CD4-positive, alpha-beta memory T cell (primary cell): Measurements from ENCODE around the gene TNS1. TPM values are rescaled to one million over a fixed set of nuclear protein-coding genes. Genes with fewer than 3 reads are reported as not detected.
"Not testable (repeated sequence)": the region's sequence is repeated elsewhere in the genome, so short reads cannot be mapped to it uniquely, and the experiment has no call there.

Experiments
- CTCF ChIA-PET: fragments of 350-600 bp; sonication (Branson Sonifier 250); formaldehyde crosslinking; loops from one replicate; lab custom pipeline; 2021; ENCODE audit warnings: inconsistent platforms; ENCODE audit not compliant: partially characterized antibody; lab: Charles Lee
- POLR2A ChIA-PET: fragments of 350-600 bp; sonication (Branson Sonifier 250); formaldehyde crosslinking; loops from one replicate; lab custom pipeline; 2021; ENCODE audit not compliant: partially characterized antibody; lab: Charles Lee
- DNase-seq, 5 donors: peaks; one replicate each; pipeline versions ENCODE4 v3.0.0 to v3.0.0-alpha.2; 2020 to 2022; ENCODE audit warnings: mixed read lengths in 1 of 5
- H3K27ac ChIP-seq: one replicate; pipeline ENCODE4 v1.7.0; 2013; ENCODE audit warnings: low read depth, low read length
- H3K27me3 ChIP-seq: 2 replicates; pipeline ENCODE4 v1.7.0; 2013; ENCODE audit warnings: mild to moderate bottlenecking, low read length, moderate library complexity; ENCODE audit not compliant: insufficient read depth
- H3K36me3 ChIP-seq: 2 replicates; pipeline ENCODE4 v1.7.0; 2013; ENCODE audit warnings: mild to moderate bottlenecking, low read length, moderate library complexity; ENCODE audit not compliant: insufficient read depth
- H3K4me1 ChIP-seq: 2 replicates; pipeline ENCODE4 v1.7.0; 2013; ENCODE audit warnings: mild to moderate bottlenecking, low read length, moderate library complexity; ENCODE audit not compliant: insufficient read depth
- H3K4me3 ChIP-seq, 2 donors: one replicate each; pipeline ENCODE4 v1.7.0; 2013; ENCODE audit warnings: low read length in 2 of 2, mild to moderate bottlenecking in 1 of 2
- H3K9me3 ChIP-seq, 2 donors: one replicate each; pipeline ENCODE4 v1.7.0; 2013; ENCODE audit warnings: low read length in 2 of 2, control low read depth in 1 of 2; ENCODE audit not compliant: control insufficient read depth in 1 of 2
- H3K27ac Mint-ChIP-seq, 7 donors: one replicate each; pipeline ENCODE4 v1.8.0; 2020 to 2021; ENCODE audit warnings: mixed read lengths in 7 of 7, mild to moderate bottlenecking in 6 of 7, inconsistent platforms in 3 of 7, moderate library complexity in 3 of 7
- H3K27me3 Mint-ChIP-seq, 2 donors: one replicate each; pipeline ENCODE4 v1.8.0; 2020 to 2021; ENCODE audit warnings: mixed read lengths in 2 of 2
- H3K36me3 Mint-ChIP-seq, 2 donors: one replicate each; pipeline ENCODE4 v1.8.0; 2020 to 2021; ENCODE audit warnings: mixed read lengths in 2 of 2, inconsistent platforms in 1 of 2, mild to moderate bottlenecking in 1 of 2
- H3K4me1 Mint-ChIP-seq, 4 donors: one replicate each; pipeline ENCODE4 v1.8.0; 2020 to 2021; ENCODE audit warnings: mixed read lengths in 4 of 4, mild to moderate bottlenecking in 1 of 4
- H3K4me3 Mint-ChIP-seq, 8 donors: one replicate each; pipeline ENCODE4 v1.8.0; 2020 to 2021; ENCODE audit warnings: mixed read lengths in 8 of 8, mild to moderate bottlenecking in 7 of 8, moderate library complexity in 6 of 8, inconsistent platforms in 3 of 8
- H3K9me3 Mint-ChIP-seq, 8 donors: one replicate each; pipeline ENCODE4 v1.8.0; 2020 to 2021; ENCODE audit warnings: mixed read lengths in 8 of 8, mild to moderate bottlenecking in 5 of 8, inconsistent platforms in 3 of 8, moderate library complexity in 1 of 8
- intact Hi-C: fragments of 100-400 bp; cut with micrococcal nuclease; formaldehyde crosslinking; loops from one replicate; pipeline ENCODE4 v1.15.1; 2023
- polyA plus RNA-seq, 2 donors: library from polyadenylated mRNA; unstranded; fragments of 300-500 nt; fragmentation: Illumina TruSeq; gene quantifications; one replicate each; pipeline ENCODE4 v1.2.3, GENCODE V29; 2021
- total RNA-seq, 2 experiments: library from RNA; stranded (reverse); gene quantifications; one replicate each; pipeline ENCODE4 v1.2.3, GENCODE V29; 2021

TNS1 gene
- total and polyA plus RNA-seq, 4 experiments from 2014 or later: 0.78 to 1.2 TPM; not detected in 2

DNA sequence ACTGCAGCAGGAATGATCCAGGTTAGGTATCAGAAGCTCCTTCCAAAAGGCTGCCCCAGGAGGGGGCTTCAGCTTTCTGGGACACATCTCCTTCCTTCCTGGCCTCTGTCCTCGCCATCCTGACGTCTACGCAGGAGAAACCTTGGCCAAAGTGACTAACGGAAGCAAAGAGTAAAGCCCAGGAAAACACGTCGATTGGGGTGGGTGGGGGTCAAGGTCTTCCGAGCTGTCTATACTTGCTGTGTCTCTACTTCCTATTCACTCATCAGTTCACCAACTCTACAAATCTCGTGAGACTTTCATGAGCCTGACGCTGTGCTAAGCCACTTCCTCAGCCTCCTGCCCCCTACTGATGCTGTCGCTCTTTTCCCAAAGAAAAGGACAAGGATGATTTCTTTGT, 212.6 kb downstream of the TNS1 start:
- no peaks in the 10 kb centered on the region for H3K27me3 Mint-ChIP-seq
- peaks cover 0 to 3% (median 0%) of the 10 kb centered on the region in 8 donors for H3K9me3 Mint-ChIP-seq
- Histone ChIP-seq H3K27me3 (no peaks in the 10 kb centered on the region), H3K4me1 (peaks cover 10% of the 10 kb centered on the region), H3K36me3 (no peaks in the 10 kb centered on the region), H3K27ac (peak overlapping the region; percentile 44), H3K9me3 (no peaks in the 10 kb centered on the region), H3K4me3 (peak overlapping the region; percentile 37 to 60)
- peaks cover 0 to 2% of the 10 kb centered on the region in 2 donors for H3K36me3 Mint-ChIP-seq
- H3K4me3 Mint-ChIP-seq: peak overlapping the region; percentile 55 to 90 (median 82)
- POLR2A ChIA-PET: interaction anchor here (0.8 to 1.9 kb wide), 4 partner anchors 11 to 180 kb away, joined by 3 to 6 read pairs (median 4); no protein-coding TSS in a partner anchor
- DNase-seq: peak in 4 of 5 donors; percentile 10 to 48 (median 26)
- intact Hi-C loops: no loop called here
- peak overlapping the region; percentile 17 to 92 (median 79) for H3K27ac Mint-ChIP-seq
- peaks cover 7 to 29% (median 22%) of the 10 kb centered on the region in 4 donors for H3K4me1 Mint-ChIP-seq
- CTCF ChIA-PET: interaction anchor here (0.7 to 7.0 kb wide), 14 partner anchors 13 to 279 kb away, joined by 3 to 139 read pairs (median 5); partner anchors contain the start of gene RUFY4

DNA sequence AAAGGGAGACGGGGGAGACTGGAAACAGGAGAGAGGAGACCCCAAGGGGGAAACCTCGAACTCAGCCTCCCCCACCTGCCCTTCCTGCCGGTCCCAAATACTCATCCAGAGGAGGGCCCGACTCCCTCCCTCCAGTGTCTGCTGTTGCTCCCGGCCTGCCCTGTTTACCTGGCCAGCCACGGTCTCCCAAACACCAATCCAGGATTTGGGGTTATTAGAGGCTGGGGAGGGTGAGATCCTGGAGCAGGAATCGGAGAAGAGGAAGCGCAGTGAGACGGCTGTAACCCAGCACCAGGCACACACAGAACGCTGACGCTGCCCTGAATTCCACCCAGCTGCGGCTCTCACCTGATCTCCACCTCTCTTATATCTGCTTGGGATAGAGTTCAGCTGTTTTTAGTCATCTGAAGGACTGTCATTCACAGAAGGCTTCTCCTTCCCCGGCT, 213.0 kb downstream of the TNS1 start:
- H3K27ac ChIP-seq: peak overlapping the region; percentile 44
- H3K4me3 ChIP-seq: peak overlapping the region; percentile 37 to 60
- Mint-ChIP-seq H3K9me3 (peaks cover 0 to 3% (median 0%) of the 10 kb centered on the region in 8 donors), H3K27ac (peak overlapping the region; percentile 17 to 92 (median 79)), H3K27me3 (no peaks in the 10 kb centered on the region), H3K4me3 (peak overlapping the region; percentile 55 to 90 (median 82)), H3K36me3 (peaks cover 0 to 2% of the 10 kb centered on the region in 2 donors), H3K4me1 (peaks cover 8 to 30% (median 23%) of the 10 kb centered on the region in 4 donors)
- H3K9me3 ChIP-seq: no peaks in the 10 kb centered on the region
- H3K4me1 ChIP-seq: peaks cover 14% of the 10 kb centered on the region
- intact Hi-C loops: loop anchor here (1.0 kb wide), 4 partner anchors 97 to 279 kb away; no protein-coding TSS in a partner anchor
- no peaks in the 10 kb centered on the region for H3K36me3 ChIP-seq
- POLR2A ChIA-PET: interaction anchor here (0.8 to 1.9 kb wide), 4 partner anchors 11 to 179 kb away, joined by 3 to 6 read pairs (median 4); no protein-coding TSS in a partner anchor
- no peaks in the 10 kb centered on the region for H3K27me3 ChIP-seq
- peak in 2 of 5 donors; percentile 1 to 11 for DNase-seq
- CTCF ChIA-PET: interaction anchor here (1.0 to 7.0 kb wide), 25 partner anchors 13 to 279 kb away, joined by 3 to 139 read pairs (median 4); partner anchors contain the start of gene RUFY4

DNA sequence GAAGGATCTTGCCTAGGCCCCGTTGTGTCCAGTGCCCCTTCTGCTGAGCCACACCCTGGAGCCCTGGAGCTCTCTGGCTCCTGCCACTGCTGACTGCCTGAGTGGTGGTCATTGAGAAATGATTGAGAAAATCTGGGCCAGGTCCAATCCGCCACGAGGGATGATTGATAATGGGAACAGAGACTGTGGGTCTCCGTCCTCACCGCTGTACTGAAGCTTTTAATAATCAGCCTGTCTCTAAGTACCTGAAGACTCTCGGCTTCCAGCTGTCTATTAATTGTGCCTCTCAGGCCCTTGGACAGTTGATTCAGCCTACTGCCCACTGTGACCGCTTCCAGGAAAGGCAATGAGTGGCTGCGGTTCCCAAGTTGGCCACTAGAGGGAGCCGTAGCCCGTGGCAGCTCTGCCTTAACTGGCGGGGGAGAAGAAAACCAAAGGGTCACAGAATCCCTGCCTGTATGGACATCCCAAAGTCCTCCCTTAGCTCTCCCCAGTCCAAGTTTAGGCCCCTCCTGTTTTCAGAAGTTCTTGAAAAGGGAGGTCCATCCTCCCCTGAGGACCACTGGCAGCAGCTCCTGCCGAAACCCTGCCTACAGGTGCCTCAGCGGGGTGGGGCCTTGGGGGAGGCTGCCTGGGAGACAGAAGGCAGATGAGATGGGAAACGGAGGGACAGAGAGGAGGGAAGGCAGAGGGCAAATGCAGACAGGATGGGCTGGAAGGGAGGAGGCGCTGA, 213.6 kb downstream of the TNS1 start:
- Histone ChIP-seq H3K9me3 (no peaks in the 10 kb centered on the region), H3K27me3 (no peaks in the 10 kb centered on the region), H3K27ac (peak overlapping the region; percentile 44), H3K4me1 (peaks cover 14% of the 10 kb centered on the region), H3K4me3 (peak overlapping the region; percentile 37 to 60), H3K36me3 (no peaks in the 10 kb centered on the region)
- peaks cover 8 to 30% (median 24%) of the 10 kb centered on the region in 4 donors for H3K4me1 Mint-ChIP-seq
- peaks cover 0 to 2% of the 10 kb centered on the region in 2 donors for H3K36me3 Mint-ChIP-seq
- no peaks in the 10 kb centered on the region for H3K27me3 Mint-ChIP-seq
- intact Hi-C loops: loop anchor here (1.0 kb wide), 4 partner anchors 97 to 279 kb away; no protein-coding TSS in a partner anchor
- CTCF ChIA-PET: interaction anchor here (0.7 to 7.0 kb wide), 27 partner anchors 13 to 280 kb away, joined by 3 to 139 read pairs (median 4); partner anchors contain the start of gene RUFY4
- peaks cover 0 to 4% (median 0%) of the 10 kb centered on the region in 8 donors for H3K9me3 Mint-ChIP-seq
- peak overlapping the region; percentile 55 to 90 (median 82) for H3K4me3 Mint-ChIP-seq
- POLR2A ChIA-PET: interaction anchor here (0.6 to 1.9 kb wide), 4 partner anchors 10 to 179 kb away, joined by 3 to 6 read pairs (median 4); no protein-coding TSS in a partner anchor
- DNase-seq: peak; percentile 55 to 63 (median 56)
- H3K27ac Mint-ChIP-seq: peak overlapping the region in 6 of 7 donors; percentile 15 to 69 (median 26)

DNA sequence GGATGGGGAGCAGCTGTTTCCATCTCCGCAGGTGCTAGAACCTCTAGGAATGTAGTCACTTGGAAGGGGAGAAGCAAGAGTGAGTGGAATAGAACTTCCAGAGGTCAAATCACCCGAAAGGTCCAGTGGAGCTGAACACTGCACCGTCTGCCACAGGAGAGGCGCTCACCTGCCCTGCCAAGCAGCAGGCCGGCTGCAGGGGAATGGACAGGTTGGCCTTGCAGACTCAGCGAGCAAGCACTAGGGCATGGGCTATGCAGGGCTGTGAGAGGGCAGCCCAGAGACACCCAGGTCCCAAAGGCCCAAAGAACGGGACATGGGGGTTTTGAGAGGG, 214.2 kb downstream of the TNS1 start:
- Histone ChIP-seq H3K36me3 (no peaks in the 10 kb centered on the region), H3K27ac (no peak overlapping the region), H3K4me1 (peaks cover 14% of the 10 kb centered on the region), H3K9me3 (no peaks in the 10 kb centered on the region), H3K4me3 (no peak overlapping the region), H3K27me3 (no peaks in the 10 kb centered on the region)
- DNase-seq: no peak
- Mint-ChIP-seq H3K4me1 (peaks cover 8 to 30% (median 24%) of the 10 kb centered on the region in 4 donors), H3K36me3 (peaks cover 0 to 2% of the 10 kb centered on the region in 2 donors), H3K27ac (no peak overlapping the region), H3K4me3 (peak overlapping the region in 6 of 8 donors; percentile 15 to 90 (median 63)), H3K27me3 (no peaks in the 10 kb centered on the region), H3K9me3 (peaks cover 0 to 9% (median 2%) of the 10 kb centered on the region in 8 donors)
- CTCF ChIA-PET: interaction anchor here (0.7 to 7.0 kb wide), 24 partner anchors 13 to 280 kb away, joined by 3 to 139 read pairs (median 4); partner anchors contain the start of gene RUFY4
- POLR2A ChIA-PET: interaction anchor here (1.9 kb wide), 1 partner anchor 9 kb away, joined by 6 read pairs; no protein-coding TSS in a partner anchor
- intact Hi-C loops: loop anchor here (1.0 kb wide), 4 partner anchors 98 to 280 kb away; no protein-coding TSS in a partner anchor

DNA sequence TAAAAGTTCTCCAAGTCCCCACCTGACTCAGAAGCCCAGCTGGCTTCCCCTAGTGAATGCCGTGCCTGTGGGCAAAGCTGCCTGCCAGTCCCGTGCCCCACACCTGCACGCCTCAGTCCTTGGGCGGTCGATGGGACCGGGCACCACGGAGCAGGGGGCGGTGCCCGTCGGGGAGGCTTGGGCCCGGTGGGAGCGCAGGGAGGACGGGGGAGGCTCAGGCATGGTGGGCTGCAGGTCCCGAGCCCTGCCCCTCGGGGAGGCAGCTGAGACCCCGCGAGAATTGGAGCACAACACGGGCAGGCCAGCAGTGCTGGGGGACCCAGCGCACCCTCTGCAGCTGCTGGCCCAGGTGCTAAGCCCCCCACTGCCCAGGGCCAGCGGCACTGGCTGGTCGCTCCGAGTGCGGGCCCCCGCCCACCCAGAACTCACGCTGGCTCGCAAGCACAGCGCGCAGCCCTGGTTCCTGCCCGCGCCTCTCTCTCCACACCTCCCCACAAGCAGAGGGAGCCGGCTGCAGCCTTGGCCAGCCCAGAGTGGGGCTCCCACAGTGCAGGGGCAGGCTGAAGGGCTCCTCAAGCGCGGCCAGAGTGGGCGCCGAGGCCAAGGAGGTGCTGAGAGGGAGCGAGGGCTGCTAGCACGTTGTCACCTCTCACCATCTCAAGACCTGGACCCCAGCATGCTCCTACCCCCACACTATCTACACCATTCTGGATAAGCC, 215.5 kb downstream of the TNS1 start:
- Mint-ChIP-seq H3K9me3 (peaks cover 0 to 20% (median 10%) of the 10 kb centered on the region in 8 donors), H3K4me3 (no peak overlapping the region), H3K27me3 (no peaks in the 10 kb centered on the region), H3K27ac (peak overlapping the region in 1 of 7 donors; percentile 66), H3K36me3 (peaks cover 0 to 2% of the 10 kb centered on the region in 2 donors), H3K4me1 (peaks cover 8 to 30% (median 23%) of the 10 kb centered on the region in 4 donors)
- no peak for DNase-seq
- intact Hi-C loops: no loop called here
- H3K4me3 ChIP-seq: no peak overlapping the region
- POLR2A ChIA-PET: no interaction called here
- no peaks in the 10 kb centered on the region for H3K36me3 ChIP-seq
- CTCF ChIA-PET: interaction anchor here (0.8 to 7.0 kb wide), 25 partner anchors 10 to 254 kb away, joined by 3 to 139 read pairs (median 4); no protein-coding TSS in a partner anchor
- no peaks in the 10 kb centered on the region for H3K9me3 ChIP-seq
- H3K27me3 ChIP-seq: no peaks in the 10 kb centered on the region
- H3K27ac ChIP-seq: no peak overlapping the region
- H3K4me1 ChIP-seq: peaks cover 14% of the 10 kb centered on the region

DNA sequence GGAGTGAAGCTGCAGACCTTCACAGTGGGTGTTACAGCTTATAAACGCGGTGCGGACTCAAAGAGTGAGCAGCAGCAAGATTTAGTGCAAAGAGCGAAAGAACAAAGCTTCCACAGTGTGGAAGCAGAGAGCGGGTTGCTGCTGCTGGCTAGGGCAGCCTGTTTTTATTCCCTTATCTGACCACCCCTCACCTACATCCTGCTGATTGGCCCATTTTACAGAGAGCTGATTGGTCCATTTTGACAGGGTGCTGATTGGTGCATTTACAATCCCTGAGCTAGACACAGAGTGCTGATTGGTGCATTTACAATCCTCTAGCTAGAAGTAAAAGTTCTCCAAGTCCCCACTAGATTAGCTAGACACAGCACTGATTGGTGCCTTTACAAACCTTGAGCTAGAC, 216.2 kb downstream of the TNS1 start:
- H3K27ac ChIP-seq, H3K27me3 ChIP-seq, H3K4me3 Mint-ChIP-seq, H3K9me3 ChIP-seq, H3K36me3 Mint-ChIP-seq, DNase-seq, H3K36me3 ChIP-seq, H3K4me3 ChIP-seq, intact Hi-C loops, H3K27ac Mint-ChIP-seq, H3K27me3 Mint-ChIP-seq: not testable (repeated sequence)
- peaks cover 16% of the 10 kb centered on the region for H3K4me1 ChIP-seq
- Mint-ChIP-seq H3K9me3 (peaks cover 0 to 22% (median 10%) of the 10 kb centered on the region in 8 donors), H3K4me1 (peaks cover 9 to 31% (median 24%) of the 10 kb centered on the region in 4 donors)
- ChIA-PET CTCF (interaction anchor here (0.8 to 7.0 kb wide), 32 partner anchors 8 to 257 kb away, joined by 3 to 139 read pairs (median 4); no protein-coding TSS in a partner anchor), POLR2A (interaction anchor here (2.1 kb wide), 1 partner anchor 100 kb away, joined by 8 read pairs; no protein-coding TSS in a partner anchor)
